Right lung (tissue), 10 donors: ENCODE data around the gene CDH1. TPM values are rescaled to one million over a fixed set of nuclear protein-coding genes. Genes with fewer than 3 reads are reported as not detected.
"Not testable (repeated sequence)": the region's sequence is repeated elsewhere in the genome, so short reads cannot be mapped to it uniquely, and the experiment has no call there.

Source experiments
- DNase-seq, 2 donors: peaks; one replicate each; pipeline ENCODE4 v3.0.0-alpha.2; 2013
- long read RNA-seq, 8 donors: transcript quantifications; one replicate each; lab custom pipeline, GENCODE V29; 2026
- polyA plus RNA-seq, 5 donors: library from polyadenylated mRNA; unstranded; fragments of 120-200 nt; gene quantifications; one replicate each; pipeline versions ENCODE4 v1.2.1 to v1.2.3, GENCODE V29; 2013; ENCODE audit warnings: inconsistent platforms in 1 of 5, low replicate concordance in 1 of 5; ENCODE audit not compliant: insufficient read length in 5 of 5, insufficient read depth in 1 of 5

CDH1 gene
- 100 to 1,000 TPM; 135 to 196 (median 147) TPM for polyA plus RNA-seq
- long read RNA-seq, donor 1, full-length matches to known transcripts: 24 of 36 reads
- long read RNA-seq, donor 1, partial matches to known transcripts: 12 of 36 reads
- long read RNA-seq, donor 1, other reads (novel, unspliced or antisense): 0 of 36 reads
- long read RNA-seq, donor 2, full-length matches to known transcripts: 10 of 26 reads
- long read RNA-seq, donor 2, partial matches to known transcripts: 16 of 26 reads
- long read RNA-seq, donor 2, other reads (novel, unspliced or antisense): 0 of 26 reads
- long read RNA-seq, donor 3, full-length matches to known transcripts: 16 of 16 reads
- long read RNA-seq, donor 3, partial matches to known transcripts: 0 of 16 reads
- long read RNA-seq, donor 3, other reads (novel, unspliced or antisense): 0 of 16 reads
- long read RNA-seq, donor 4, full-length matches to known transcripts: 11 of 158 reads
- long read RNA-seq, donor 4, partial matches to known transcripts: 147 of 158 reads
- long read RNA-seq, donor 4, other reads (novel, unspliced or antisense): 0 of 158 reads
- long read RNA-seq, donor 5, full-length matches to known transcripts: 16 of 219 reads
- long read RNA-seq, donor 5, partial matches to known transcripts: 203 of 219 reads
- long read RNA-seq, donor 5, other reads (novel, unspliced or antisense): 0 of 219 reads
- long read RNA-seq, donor 6, full-length matches to known transcripts: 23 of 257 reads
- long read RNA-seq, donor 6, partial matches to known transcripts: 234 of 257 reads
- long read RNA-seq, donor 6, other reads (novel, unspliced or antisense): 0 of 257 reads
- long read RNA-seq, donor 7, full-length matches to known transcripts: 11 of 17 reads
- long read RNA-seq, donor 7, partial matches to known transcripts: 6 of 17 reads
- long read RNA-seq, donor 7, other reads (novel, unspliced or antisense): 0 of 17 reads
- long read RNA-seq, donor 8, full-length matches to known transcripts: 1 of 1 reads
- long read RNA-seq, donor 8, partial matches to known transcripts: 0 of 1 reads
- long read RNA-seq, donor 8, other reads (novel, unspliced or antisense): 0 of 1 reads

GRCh38 chr16:68737046-68737729 is at the start of gene CDH1:
CDH1 (plus strand) TSS chr16:68737292; CDS start chr16:68737416, 124 bp downstream.
- peak; percentile 62 to 68 for DNase-seq

GRCh38 chr16:68689921-68690320 is 47.2 kb upstream of the CDH1 start:
- DNase-seq: no peak

- no peak for DNase-seq
Measured at GRCh38 chr16:68695575-68695974, 41.5 kb upstream of the CDH1 start.

- DNase-seq: no peak
Measured at GRCh38 chr16:68696514-68696913, 40.6 kb upstream of the CDH1 start.

- DNase-seq: no peak
Measured at GRCh38 chr16:68698091-68698490, 39.0 kb upstream of the CDH1 start.

GRCh38 chr16:68700120-68700519 is 37.0 kb upstream of the CDH1 start:
- DNase-seq: no peak

- DNase-seq: no peak
Measured at GRCh38 chr16:68700831-68701230, 36.3 kb upstream of the CDH1 start.

GRCh38 chr16:68704232-68704867 is 32.7 kb upstream of the CDH1 start:
- peak; percentile 45 to 49 for DNase-seq

GRCh38 chr16:68707340-68708152 is 29.5 kb upstream of the CDH1 start:
- DNase-seq: peak; percentile 19 to 32

- DNase-seq: no peak
Measured at GRCh38 chr16:68710211-68710610, 26.9 kb upstream of the CDH1 start.

- DNase-seq: no peak
Measured at GRCh38 chr16:68711421-68712139, 25.5 kb upstream of the CDH1 start.

GRCh38 chr16:68713361-68713760 is 23.7 kb upstream of the CDH1 start:
- DNase-seq: no peak

- DNase-seq: no peak
Measured at GRCh38 chr16:68715471-68715870, 21.6 kb upstream of the CDH1 start.

- DNase-seq: not testable (repeated sequence)
Measured at GRCh38 chr16:68716516-68716915, 20.6 kb upstream of the CDH1 start.

- DNase-seq: no peak
Measured at GRCh38 chr16:68717684-68718083, 19.4 kb upstream of the CDH1 start.

- no peak for DNase-seq
Measured at GRCh38 chr16:68718590-68718989, 18.5 kb upstream of the CDH1 start.

- no peak for DNase-seq
Measured at GRCh38 chr16:68719993-68720489, 17.1 kb upstream of the CDH1 start.

GRCh38 chr16:68722119-68723024 is 14.7 kb upstream of the CDH1 start:
- no peak for DNase-seq
